Measurements from ENCODE around the gene PLIN1. TPM values are rescaled to one million over a fixed set of nuclear protein-coding genes. Genes with fewer than 3 reads are reported as not detected.

PLIN1 gene
- total and polyA plus RNA-seq, 10 donors = 0.61 to 1.8 (median 0.96) TPM

DNA sequence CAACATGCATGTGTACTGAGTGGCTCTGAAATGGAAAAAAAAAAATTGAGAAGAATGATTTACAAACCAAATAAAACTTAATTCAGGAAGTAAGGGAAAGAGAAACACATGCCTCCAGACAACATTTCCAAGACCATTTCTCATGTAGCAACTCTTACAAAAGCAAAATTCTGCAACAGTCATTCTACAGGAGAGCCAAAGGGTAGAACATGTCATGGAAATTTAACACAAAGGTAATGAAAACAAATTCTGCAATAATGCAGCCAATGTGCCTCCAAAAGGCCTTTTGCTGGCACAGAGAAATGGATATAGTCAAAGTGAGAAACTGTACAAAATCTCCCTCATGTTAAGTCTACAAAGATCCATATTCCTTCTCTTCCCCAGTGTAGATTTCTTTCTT lies 7.4 kb upstream of the PLIN1 start:
- Histone ChIP-seq H3K27ac (no peak overlapping the region), H3K9me3 (no peaks in the 10 kb centered on the region)
- DNase-seq = no peak

DNA sequence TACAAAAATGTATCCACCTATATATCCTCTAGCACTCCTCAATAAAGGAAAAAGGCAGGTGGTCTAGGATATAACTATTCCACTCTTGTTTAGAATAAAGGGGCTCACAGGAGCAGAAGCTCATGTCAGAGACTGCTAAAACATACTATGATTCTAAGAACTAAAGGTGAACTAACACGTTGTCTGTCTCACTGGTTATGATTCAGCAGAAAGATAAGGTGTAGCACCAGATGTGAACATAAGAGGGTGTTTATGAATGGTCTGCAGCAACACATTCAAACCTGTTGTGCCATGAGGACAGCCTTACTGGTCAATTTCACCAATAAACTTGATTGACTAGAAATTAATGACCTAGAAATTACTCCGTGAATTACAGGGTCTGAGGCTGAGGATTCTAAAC lies 6.8 kb upstream of the PLIN1 start:
- WGBS, 5 donors = 74 to 93% (median 87%) methylated on average over 2 of the region's 2 CpGs
- H3K27me3 ChIP-seq (replicated peaks in 1 of 7) = no peaks in the 10 kb centered on the region
- TF ChIP-seq, protein P1, sequence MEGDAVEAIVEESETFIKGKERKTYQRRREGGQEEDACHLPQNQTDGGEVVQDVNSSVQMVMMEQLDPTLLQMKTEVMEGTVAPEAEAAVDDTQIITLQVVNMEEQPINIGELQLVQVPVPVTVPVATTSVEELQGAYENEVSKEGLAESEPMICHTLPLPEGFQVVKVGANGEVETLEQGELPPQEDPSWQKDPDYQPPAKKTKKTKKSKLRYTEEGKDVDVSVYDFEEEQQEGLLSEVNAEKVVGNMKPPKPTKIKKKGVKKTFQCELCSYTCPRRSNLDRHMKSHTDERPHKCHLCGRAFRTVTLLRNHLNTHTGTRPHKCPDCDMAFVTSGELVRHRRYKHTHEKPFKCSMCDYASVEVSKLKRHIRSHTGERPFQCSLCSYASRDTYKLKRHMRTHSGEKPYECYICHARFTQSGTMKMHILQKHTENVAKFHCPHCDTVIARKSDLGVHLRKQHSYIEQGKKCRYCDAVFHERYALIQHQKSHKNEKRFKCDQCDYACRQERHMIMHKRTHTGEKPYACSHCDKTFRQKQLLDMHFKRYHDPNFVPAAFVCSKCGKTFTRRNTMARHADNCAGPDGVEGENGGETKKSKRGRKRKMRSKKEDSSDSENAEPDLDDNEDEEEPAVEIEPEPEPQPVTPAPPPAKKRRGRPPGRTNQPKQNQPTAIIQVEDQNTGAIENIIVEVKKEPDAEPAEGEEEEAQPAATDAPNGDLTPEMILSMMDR (IDR thresholded peaks at IDR 0.05 in 8 of 11, conservative IDR thresholded peaks at IDR 0.05 in 3 of 11) = no peak
- TF ChIP-seq POLR2AphosphoS5 (IDR thresholded peaks at IDR 0.05) = no peak
- TF ChIP-seq POLR2A (IDR thresholded peaks at IDR 0.05) = no peak
- no peak overlapping the region for H3K4me3 ChIP-seq
- peaks cover 0 to 40% (median 5%) of the 10 kb centered on the region in 6 donors for H3K36me3 ChIP-seq
- H3K27ac ChIP-seq = no peak overlapping the region
- H3K9me3 ChIP-seq = no peaks in the 10 kb centered on the region
- H3K4me1 ChIP-seq = peaks cover 0 to 17% (median 11%) of the 10 kb centered on the region in 6 donors
- DNase-seq = no peak
- intact Hi-C loops (cut with DNase I; ENCODE audit: low total_unique reads) = no loop called here

More for the DNA sequence above, 7.4 kb upstream of the PLIN1 start:
- no peak overlapping the region for H3K4me3 ChIP-seq
- H3K36me3 ChIP-seq = peaks cover 0 to 40% (median 5%) of the 10 kb centered on the region in 6 donors
- H3K27me3 ChIP-seq (replicated peaks in 1 of 7) = no peaks in the 10 kb centered on the region
- H3K4me1 ChIP-seq = peaks cover 0 to 19% (median 14%) of the 10 kb centered on the region in 6 donors
- intact Hi-C loops (cut with DNase I; ENCODE audit: low total_unique reads) = no loop called here
- no peak for TF ChIP-seq POLR2A (IDR thresholded peaks at IDR 0.05)
- no peak for TF ChIP-seq POLR2AphosphoS5 (IDR thresholded peaks at IDR 0.05)
- TF ChIP-seq, protein P1 (IDR thresholded peaks at IDR 0.05 in 8 of 11, conservative IDR thresholded peaks at IDR 0.05 in 3 of 11) = no peak

DNA sequence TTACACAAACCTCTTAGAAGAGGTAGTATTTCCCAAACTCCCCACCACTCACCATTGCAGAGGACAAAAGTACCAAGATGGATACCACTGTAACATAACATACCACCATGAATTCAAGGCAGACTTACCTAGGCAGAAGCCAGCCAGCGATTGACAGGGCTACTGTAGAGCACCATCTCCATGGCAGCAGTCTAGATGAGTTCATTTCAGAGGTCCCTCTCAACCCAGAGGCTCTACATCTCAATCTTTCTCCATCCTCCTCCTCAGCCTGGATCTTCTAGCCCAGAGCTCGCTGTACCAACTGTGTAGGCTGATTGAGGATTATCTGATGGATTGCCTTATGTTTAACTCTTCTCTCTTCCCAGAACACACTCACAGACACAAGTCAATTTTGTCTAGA lies 2.0 kb upstream of the PLIN1 start:
- intact Hi-C loops (cut with DNase I; ENCODE audit: low total_unique reads) = no loop called here
- Histone ChIP-seq H3K4me1 (no peaks in the 10 kb centered on the region), H3K4me3 (no peak overlapping the region), H3K36me3 (peaks cover 0 to 39% (median 5%) of the 10 kb centered on the region in 6 donors), H3K9me3 (no peaks in the 10 kb centered on the region), H3K27me3 (replicated peaks in 1 of 7) (no peaks in the 10 kb centered on the region), H3K27ac (no peak overlapping the region)
- no peak for DNase-seq
- WGBS, 5 donors = 84 to 91% (median 88%) methylated on average over 2 of the region's 2 CpGs
- no peak for TF ChIP-seq POLR2AphosphoS5 (IDR thresholded peaks at IDR 0.05)
- TF ChIP-seq, protein P1 (IDR thresholded peaks at IDR 0.05 in 8 of 11, conservative IDR thresholded peaks at IDR 0.05 in 3 of 11) = no peak
- TF ChIP-seq POLR2A (IDR thresholded peaks at IDR 0.05) = no peak

DNA sequence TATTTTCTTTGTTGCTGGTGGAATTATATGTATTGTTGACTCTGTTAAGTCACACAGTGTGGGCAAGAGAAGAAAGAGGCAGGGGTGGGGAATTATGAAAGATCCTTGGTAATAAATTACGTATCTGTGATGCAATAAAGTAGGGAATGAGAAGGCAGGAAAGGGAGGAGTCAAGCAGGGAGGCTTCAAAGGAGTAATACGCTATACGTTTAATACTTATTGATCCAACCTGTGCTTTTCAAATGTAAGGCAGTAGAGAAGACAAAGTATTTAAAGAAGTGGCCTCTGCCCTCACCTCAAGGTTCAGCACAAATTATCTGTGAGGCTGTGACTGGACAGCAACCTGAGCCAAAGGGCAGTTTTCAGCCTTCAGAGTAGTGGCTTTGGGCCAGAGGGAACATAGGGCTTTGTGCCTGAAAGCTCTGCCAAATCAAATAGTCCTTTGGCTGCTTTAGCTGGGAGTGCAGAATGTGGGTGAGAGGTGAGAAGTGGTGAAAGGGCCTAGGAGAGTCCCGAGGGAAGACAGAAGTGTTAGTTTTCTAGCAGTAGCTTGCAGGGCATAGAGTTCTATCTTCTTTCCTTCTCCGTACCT lies 1.2 kb upstream of the PLIN1 start:
- peaks cover 0 to 31% (median 5%) of the 10 kb centered on the region in 6 donors for H3K36me3 ChIP-seq
- no peaks in the 10 kb centered on the region for H3K4me1 ChIP-seq
- H3K27ac ChIP-seq = peak overlapping the region in 1 of 8 donors; percentile 11
- intact Hi-C loops (cut with DNase I; ENCODE audit: low total_unique reads) = no loop called here
- H3K9me3 ChIP-seq = no peaks in the 10 kb centered on the region
- 64 to 93% (median 77%) methylated on average over 5 of the region's 5 CpGs for WGBS, 5 donors
- TF ChIP-seq POLR2AphosphoS5 (IDR thresholded peaks at IDR 0.05) (no peak), POLR2A (IDR thresholded peaks at IDR 0.05) (no peak)
- TF ChIP-seq, protein P1 (IDR thresholded peaks at IDR 0.05 in 8 of 11, conservative IDR thresholded peaks at IDR 0.05 in 3 of 11) = no peak
- DNase-seq = no peak
- H3K4me3 ChIP-seq = no peak overlapping the region
- no peaks in the 10 kb centered on the region for H3K27me3 ChIP-seq (replicated peaks in 1 of 7)
